T-helper 2 cell (primary cell): ENCODE data around the gene TFPT.
"Not testable (repeated sequence)": the region's sequence is repeated elsewhere in the genome, so short reads cannot be mapped to it uniquely, and the experiment has no call there.

Experiments
- DNase-seq, 5 experiments: peaks; one replicate each; pipeline versions ENCODE4 v3.0.0 to v3.0.0-alpha.2; 2012 to 2022

TFPT gene

DNA sequence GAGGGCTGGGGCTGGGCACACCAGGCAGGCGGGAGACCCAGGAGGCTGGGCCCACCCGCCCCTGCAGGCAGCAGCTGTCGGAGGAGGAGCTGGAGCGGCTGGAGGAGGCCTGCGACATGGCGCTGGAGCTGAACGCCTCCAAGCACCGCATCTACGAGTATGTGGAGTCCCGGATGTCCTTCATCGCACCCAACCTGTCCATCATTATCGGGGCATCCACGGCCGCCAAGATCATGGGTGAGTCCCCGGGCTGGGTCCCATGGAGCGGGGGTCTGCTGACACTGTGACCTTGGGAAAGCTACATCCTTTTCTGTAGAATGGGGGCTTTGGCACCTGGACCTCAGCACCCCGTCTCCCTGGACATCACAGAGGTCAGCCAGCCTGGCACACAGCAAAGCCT, 8.2 kb upstream of the TFPT start:
- DNase-seq: no peak

DNA sequence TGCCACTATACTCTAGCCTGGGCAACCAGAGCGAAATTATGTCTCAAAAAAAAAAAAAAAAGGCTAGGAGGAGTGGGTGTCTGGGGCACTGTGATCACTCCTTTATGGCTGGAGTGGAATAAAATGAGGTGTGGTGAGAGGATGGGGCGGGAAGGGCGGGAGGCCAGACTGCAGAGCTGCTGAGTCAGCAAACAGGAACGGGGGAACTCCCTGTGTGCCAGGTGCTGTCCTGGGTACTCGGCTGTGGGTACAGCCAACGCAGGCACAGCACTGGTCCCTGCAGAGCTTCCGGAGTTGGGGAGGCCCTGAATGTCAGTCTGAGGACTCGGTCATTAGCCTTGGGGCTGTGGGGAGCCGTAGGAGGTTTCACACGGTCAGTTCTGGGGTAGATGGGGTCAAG, 5.8 kb upstream of the TFPT start:
- no peak for DNase-seq

DNA sequence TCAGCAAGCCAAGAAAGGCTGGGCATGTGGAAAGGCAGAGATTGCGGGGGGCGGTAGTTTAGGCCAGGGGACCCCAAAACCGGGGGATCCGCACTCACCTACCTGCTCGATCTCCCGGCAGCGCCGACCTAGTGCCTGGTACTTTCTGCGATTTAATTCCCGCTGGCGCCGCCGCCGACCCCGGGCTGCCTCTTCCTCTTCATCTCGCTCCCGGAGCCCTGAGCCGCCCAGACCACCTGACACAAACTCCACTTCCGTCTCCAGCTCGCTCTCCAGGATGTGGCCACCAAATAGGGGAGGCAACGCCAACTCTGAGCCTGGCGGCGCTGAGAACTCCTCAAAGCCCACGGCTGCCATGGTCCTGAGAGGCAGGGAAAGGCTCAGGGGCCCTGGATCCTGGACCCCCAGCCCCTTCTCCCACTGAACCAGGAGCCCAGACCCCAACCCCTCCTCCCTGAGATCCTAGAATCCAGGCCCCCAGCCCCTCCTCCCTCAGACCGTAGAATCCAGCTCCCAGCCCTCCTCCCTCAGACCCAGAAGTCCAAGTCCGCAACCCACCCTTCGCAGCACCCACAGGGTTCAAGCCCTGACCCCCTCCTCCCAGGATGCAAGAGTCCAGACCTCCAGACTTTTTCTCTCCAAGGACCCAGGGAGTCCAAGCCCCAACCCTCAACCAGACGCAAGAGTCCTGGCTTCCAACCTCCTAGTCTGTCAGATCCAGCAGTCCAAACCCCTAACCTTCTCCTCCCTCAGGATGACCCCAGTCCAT, 933 bp downstream of the TFPT start:
- peak in 3 of 5 experiments; percentile 46 to 83 (median 55) for DNase-seq

DNA sequence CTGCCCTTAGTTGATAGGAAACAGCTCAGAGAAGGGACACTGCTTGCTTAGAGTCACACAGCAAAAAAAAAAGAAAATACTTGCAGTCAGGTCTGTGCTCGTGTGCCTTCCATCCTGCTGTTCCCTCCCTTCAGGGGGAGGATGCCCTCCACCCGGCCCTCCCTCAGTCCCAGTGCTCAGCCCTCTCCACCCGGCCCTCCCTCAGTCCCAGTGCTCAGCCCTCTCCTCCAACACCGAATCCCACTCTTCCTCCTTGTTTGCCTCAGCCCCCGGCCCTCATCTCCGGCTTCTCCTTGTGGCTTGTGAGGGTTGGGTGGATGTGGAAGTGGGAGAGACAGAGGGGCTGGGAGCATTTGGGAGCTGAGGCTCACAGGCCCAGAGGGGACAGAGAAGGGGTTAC, 5.8 kb downstream of the TFPT start:
- DNase-seq: no peak

DNA sequence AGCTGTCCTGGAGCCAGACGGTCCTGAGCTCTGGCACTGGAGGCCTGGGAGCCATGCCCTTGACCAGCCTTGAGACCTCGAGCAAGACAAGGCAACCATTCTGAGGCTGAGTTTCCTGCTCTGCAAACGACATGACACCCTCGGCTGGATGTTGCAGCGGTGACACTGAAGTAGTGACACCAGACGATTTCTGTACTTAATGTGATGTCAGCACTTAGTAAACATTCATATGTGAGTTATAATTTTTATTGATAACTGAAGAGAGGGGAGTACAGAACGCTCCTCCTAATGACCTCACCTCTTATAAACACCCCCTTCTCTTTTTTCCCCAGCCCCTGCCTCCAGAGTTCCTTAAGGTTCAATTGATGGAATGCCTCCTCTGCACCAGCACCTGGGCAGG, 7.0 kb downstream of the TFPT start:
- DNase-seq: no peak

DNA sequence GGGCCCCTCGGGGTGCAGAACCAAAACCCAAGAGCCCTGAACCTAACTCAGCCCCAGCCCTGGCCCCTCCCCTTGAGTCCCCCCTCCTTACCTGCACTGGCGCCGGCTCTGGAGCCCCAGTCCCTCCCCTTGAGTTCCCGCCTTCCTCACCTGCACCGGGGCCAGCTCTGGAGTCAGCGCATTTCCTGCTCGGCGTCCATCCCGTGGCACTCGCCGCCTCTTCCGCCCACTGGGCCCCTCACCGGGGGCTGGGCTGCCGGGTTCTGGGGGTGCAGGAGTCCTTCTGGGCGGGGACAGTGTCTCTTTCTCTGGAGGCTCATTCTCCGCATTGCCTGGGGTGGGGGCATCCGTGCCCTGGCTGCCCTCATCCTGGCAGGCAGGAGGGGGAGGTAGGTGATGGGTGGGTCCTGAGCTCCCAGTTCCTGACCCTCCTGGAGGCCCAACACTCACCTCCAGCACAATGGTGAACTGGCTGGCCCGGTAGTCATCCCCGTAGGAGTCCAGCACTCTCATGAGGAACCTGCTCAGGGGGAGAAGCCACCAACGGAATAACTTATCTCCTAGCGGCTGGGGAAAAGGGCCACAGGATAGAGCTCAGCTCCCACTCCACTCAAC, 7.5 kb downstream of the TFPT start:
- DNase-seq: no peak

DNA sequence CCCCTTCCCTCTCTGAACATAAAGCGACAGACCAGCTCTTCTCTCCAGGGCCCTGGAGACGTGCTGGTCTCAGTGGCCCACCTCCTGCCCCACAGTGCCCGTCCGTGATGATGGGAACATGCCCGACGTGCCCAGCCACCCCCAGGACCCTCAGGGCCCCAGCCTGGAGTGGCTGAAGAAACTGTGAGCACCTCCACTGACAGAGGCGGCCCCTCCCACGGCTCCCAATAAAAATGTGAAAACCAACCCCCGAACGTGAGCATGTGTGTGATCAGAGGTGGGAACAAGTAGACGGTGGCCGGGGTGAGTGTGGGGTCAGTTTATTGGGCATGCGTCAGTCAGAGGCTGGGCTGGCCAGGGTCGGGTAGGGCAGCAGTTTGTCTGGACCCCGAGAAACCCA, 8.7 kb downstream of the TFPT start:
- no peak for DNase-seq

DNA sequence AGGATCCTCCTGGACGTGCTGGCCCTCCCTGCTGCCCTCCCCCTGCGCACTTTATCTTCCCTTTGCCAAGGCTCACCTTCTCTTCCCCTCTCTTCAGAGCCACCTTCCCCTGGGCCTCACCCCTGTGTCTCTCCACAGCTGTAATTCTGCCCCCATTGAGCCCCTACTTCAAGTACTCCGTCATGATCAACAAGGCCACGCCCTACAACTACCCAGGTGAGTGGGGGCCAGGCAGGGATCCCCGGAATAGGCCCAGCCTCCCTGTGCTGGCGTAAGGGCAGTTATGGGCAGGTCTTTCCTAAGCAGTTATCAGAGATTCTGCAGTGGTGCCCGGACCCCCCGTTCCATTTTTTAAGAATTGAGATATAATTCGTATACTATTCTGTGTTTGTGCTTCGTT, 9.7 kb downstream of the TFPT start:
- no peak for DNase-seq

DNA sequence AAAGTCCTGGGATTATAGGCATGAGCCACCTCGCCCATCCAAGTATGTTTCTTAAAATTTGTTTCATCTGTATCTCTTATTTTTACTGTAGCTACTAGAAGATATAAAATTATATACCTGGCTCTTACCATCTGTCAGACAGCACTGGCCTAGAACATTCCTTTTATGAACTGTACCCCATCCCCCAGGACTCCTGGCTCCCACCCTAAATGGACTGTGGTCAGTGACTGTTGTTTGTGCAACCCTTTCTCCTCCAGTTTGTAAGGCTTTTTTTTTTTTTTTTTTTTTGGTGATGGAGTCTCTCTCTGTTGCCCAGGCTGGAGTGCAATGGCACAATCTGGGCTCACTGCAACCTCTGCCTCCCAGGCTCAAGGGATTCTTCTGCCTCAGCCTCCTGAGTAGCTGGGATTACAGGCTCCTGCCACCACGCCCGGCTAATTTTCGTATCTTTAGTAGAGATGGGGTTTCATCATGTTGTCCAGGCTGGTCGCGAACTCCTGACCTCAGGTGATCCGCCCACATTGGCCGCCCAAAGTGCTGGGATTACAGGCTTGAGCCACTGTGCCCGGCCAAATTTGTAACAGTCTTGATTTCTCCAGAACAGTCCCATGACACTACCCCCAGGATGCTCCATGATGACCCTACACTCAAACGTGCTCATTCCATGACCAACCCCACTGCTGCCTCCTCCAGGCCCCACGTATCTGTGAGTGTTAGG, 10.3 kb downstream of the TFPT start:
- no peak for DNase-seq

DNA sequence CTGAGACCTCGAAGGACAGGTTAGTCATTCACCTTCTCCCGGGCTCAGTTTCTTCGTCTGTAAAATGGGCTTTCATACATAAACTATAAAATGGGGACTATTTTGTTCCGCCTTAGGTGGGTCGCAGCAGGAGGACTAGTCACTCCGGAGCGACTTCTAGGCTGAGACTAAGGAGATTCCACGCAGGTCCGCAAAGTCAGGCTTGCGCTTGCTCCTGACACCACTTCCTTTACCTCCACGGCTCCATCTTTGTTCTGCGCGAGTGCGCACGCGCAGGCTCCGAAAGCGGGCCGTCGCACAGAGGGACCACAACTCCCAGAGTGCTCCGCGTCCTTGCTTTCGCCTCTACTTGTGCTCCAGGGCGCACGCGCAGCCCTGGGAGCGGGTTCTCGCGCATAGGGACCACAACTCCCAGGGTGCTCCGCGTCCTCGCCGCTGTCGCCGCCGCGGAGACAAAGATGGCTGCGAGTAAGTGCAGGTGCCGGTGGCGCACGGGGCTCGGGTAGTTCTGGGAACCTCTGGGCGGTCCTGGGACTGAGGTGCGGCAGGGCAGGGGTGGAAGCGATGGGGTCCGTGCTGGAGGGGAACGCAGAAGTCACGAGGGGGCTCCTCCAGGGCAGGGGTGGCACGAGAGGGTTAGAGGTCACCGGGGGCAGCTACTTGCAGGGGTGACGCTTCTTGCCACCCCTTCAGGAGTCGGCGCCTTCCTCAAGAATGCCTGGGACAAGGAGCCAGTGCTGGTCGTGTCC, 12.9 kb downstream of the TFPT start, which contains the start of gene NDUFA3:
NDUFA3 (plus strand) TSS at position 435 of the 749 bp plus-strand sequence; CDS start at position 459, 24 bp downstream.
- DNase-seq: peak; percentile 95 to 99 (median 97)

DNA sequence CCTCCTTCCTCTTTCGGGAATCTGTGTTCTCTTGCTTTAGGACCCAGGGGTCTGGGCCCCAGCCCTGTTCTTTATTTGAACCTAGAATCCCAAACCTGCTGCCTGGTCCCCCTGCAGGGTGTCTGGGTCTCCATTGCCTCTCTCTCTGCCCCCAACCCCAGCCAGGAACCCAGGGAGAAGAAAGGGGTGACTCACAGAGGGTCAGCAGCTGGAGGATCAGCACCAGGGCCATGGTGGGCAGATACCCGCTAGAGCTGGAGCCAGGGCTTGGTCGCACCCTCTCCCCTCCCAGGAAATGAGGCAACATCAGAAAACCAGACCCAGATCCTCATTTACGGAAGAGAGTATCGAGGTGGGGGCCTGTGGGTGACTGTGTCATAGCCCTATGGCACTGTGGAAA, 14.9 kb downstream of the TFPT start, which contains the start of gene OSCAR:
OSCAR (minus strand) TSS at position 243 of the 400 bp plus-strand sequence; CDS start at position 232, 11 bp downstream.
- no peak for DNase-seq

DNA sequence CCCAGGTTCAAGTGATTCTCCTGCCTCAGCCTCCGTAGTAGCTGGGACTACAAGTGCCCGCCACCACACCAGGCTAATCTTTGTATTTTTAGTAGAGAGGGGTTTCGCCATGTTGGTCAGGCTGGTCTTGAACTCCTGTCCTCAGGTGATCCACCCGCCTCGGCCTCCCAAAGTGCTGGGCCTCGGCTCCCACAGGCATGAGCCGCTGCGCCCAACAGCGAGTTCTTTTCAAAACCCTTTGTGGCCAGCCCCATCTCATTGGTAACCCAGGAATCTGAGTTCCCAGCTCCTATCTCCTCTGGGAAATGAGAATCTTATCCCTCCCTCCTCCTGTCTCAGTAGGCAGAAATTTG, 15.6 kb downstream of the TFPT start:
- not testable (repeated sequence) for DNase-seq

DNA sequence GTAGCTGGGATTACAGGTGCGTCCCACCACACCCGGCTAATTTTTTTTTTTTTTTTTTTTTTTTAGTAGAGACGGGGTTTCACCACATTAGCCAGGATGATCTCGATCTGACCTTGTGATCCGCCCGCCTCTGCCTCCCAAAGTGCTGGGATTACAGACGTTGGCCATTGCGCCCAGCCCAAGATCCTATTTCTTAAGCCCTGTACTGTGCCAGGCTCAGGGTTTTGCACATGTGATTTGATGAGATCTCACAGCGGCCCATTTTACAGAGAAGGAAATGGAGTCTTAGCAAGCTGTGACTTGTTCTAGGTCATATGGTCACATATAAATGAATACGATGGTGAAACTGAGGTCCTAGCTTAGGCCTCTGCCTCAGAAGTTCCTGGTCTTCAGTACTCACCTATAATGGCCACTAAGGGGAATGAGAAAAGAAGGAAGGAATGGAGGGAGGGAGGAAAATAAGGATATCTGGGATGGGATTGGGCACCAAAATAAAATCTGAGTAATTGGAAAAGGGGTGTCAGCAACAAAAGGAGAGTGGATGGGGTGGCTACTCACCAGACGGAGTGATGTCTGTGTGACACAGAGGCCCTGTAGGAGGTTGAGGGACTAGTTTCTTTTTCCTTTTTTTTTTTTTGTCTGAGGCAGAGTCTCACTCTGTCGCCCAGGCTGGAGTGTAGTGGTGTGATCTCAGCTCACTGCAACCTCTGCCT, 16.1 kb downstream of the TFPT start:
- DNase-seq: no peak

DNA sequence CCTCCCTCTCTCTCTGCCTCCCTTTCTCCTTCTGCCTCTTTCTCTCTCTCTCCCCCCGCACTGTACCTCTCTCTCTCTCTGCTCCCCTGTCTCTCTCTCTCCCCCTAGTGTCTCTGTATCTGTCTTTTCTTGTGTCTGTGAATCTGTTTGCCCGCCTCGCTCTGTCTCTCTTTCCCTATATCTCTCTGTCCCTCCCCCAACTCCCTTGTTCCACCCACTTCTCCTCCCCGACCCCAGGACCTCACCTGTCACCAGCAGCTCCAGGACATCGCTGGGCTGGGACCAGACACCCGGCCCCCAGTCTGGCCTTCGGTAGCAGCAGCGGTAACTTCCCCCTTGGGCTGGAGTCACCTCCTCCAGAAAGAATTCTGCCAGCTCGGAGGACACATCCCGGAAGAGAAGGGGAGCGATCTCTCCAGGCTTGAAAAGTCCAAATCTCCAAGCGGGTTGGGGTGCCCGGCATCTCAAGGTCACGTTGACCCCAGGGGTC, 18.8 kb downstream of the TFPT start:
- DNase-seq: peak in 2 of 5 experiments; percentile 35 to 67

DNA sequence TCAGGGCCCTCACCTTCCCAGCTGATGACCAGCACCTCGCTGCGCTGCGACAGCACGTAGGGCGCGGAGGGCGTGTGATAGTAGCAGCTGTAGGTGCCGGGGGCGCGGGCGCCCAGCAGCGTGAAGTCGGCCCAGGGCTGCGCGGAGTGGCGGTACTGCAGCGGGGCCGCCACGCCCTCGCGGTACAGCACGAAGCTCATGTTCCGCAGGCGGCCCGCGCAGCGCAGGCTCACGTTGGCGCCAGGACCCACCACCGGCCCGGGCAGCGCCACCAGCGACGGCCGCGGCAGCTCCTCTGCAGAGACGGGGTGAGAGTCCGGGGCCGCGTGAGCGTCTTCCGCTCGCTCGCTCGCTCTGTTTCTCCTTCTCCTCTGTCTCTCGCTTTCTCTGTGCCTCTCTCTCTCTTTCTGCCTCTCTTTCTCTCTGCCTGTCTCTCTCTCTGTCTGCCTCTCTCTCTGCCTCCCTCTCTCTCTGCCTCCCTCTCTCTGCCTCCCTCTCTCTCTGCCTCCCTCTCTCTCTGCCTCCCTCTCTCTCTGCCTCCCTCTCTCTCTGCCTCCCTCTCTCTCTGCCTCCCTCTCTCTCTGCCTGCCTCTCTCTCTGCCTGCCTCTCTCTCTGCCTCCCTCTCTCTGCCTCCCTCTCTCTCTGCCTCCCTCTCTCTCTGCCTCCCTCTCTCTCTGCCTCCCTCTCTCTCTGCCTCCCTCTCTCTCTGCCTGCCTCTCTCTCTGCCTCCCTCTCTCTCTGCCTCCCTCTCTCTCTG, 19.4 kb downstream of the TFPT start:
- peak in 4 of 5 experiments; percentile 16 to 67 (median 38) for DNase-seq

DNA sequence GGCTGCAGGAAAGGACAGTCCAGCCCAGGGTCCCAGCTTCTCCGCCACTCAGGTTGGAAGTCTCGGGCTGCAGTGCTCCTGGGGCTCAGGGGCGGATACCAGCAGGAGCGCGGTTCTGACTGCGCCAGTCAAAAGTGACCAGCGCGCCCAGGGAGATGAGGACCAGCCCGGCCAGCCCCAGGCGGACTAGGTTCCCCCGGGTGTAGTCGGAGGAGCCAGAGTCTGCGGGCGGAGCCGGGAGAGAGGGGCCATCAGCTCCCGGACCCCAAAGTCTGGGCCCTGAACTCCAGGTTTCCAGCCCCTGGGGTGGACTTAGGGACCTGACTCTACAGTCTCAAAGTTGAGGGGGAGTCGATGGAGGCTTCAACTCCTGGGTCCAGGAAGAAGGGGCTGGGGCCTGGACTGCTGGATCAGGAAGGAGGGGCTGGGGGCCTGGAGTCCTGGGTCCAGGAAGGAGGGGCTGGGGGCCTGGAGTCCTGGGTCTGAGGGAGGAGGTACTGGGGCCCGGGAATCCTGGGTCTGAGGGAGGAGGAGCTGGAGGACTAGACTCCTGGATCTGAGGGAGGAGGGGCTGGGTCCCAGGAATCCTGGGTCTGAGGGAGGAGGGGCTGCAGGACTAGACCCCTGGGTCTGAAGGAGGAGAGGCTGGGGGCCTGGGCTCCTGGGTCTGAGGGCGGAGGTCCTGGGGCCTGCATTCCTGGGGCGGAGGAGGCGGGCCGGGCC, 20.2 kb downstream of the TFPT start:
- no peak for DNase-seq

DNA sequence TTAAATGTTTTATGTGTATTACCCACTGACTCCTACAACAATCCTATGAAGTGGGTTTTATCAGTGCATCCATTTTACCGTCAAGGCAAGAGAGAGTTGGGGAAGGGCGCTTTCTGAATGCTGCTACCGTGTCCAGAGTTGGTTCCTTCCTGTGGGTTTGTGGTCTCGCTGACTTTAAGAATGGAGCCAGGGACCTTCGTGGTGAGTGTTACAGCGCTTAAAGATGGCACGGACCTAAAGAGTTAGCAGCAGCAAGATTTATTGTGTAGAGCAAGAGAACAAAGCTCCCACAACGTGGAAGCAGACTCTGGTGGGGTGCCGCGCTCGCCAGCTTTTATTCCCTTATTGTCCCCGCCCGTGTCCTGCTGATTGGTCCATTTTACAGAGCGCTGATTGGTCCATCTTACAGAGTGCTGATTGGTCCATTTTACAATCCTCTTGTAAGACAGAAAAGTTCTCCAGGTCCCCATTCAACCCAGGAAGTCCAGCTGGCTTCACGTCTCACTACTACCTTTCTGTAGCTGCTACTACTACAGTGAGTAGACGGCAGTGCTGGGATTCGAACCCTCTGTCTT, 20.9 kb downstream of the TFPT start:
- DNase-seq: no peak

DNA sequence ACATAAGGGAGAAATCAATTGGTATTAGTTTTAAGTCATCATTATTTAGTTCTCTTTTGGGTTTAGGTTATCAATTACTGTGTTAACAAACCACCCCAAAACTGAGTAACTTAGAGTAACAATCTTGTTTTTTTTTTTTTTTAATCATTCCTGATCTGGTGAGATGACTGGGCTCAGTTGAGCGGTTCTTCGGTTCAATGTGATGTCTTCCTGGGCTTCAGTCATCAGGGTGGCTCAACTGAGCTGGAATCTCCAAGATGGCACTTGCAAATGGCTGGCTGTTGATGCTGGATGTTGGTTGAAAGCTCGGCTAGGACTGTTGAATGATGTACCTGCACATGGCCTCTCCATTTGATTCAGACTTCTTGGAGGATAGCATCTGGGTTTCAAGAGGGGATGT, 31.0 kb downstream of the TFPT start:
- DNase-seq: no peak

DNA sequence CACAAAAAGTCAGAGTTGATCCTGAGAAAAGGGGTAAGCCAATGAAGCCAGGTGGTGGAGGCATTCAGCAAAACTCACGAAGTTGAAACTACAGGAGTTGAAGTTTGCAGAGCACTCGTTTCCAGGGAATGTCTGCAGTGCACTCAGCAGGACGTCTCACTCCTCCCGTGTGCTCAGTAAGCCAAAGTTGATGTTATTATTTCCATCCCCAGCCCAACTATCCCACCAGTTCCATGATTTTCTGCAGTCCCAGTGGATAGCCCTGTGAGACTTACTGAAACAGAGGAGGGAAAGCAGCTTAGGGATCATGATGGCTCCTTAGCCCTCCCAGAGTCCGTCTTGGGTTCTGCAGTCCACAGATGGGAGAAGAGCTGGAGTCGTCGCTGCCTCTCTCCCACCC, 34.4 kb downstream of the TFPT start, which contains the start of gene TARM1:
TARM1 (minus strand) TSS at position 334 of the 400 bp plus-strand sequence; CDS start at position 309, 25 bp downstream.
- no peak for DNase-seq

DNA sequence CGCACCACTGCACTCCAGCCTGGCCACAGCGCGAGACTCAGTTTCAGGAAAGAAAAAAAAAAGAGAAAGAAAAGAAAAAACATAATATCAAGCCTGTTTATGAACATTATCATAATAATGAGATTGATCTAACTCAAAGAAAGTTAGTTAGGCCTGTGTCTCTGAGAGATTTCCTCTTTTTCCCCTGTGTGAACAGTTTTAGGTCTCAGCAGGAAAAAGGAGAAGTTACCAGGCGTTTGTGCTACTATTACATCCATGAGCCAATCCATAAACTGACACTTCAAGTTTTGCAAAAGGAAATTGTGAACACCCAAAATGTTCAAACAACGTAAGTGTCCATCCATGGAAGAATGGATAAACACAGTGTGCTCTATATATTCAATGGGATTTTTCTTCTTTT, 38.1 kb downstream of the TFPT start:
- no peak for DNase-seq
